Measurements from ENCODE around the gene ZNF564. TPM values are rescaled to one million over a fixed set of nuclear protein-coding genes. Genes with fewer than 3 reads are reported as not detected.
A peak's percentile ranks its signal among the peaks of the same experiment; 100 is the strongest.

ZNF564 gene
- total and polyA plus RNA-seq, 2 of the 13 experiments (the other 11 are each of a cell fraction or from before 2014, with no cell fraction given): 2.3 to 11.1 TPM

DNA sequence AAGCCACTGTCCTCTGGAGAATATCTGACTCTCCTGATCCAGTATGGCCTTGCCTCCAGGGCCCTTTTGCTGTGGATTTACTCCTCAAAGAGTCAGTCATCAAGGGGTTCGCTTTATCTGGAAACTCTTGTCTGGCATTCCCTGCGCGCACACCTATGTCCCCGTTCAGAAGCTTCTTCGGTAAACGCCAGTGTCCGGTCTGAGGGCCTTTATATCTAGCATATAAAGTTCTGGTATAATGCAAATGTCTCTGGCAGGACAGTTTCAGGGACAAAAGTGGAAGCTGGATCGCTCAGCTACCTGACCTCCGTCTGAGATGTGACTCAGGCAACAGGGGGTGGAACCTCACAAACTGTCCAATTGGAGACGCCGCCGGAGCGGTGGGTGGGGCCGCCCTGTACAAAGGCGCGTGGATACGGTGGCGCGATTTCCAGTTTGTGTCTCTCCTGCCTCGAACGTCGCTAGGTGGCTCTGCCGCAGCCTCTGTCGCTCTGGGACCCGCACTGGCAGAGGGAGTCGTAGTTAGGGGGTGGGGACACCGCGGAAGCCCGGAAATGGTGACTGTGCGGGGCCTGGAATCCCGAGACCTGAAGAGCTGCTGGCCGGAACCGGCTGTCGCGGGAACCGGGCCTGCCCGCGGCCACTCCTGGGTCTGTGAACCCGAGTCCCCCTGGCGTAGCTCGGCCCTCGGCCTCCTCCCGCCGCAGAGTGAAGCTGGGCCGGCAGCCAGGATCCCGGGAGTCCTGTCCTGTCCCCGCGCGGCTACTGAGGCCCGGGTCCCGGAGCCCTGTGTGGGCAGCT lies 56.1 kb downstream of the ZNF564 start (continued):
- TF ChIP-seq, protein P1, sequence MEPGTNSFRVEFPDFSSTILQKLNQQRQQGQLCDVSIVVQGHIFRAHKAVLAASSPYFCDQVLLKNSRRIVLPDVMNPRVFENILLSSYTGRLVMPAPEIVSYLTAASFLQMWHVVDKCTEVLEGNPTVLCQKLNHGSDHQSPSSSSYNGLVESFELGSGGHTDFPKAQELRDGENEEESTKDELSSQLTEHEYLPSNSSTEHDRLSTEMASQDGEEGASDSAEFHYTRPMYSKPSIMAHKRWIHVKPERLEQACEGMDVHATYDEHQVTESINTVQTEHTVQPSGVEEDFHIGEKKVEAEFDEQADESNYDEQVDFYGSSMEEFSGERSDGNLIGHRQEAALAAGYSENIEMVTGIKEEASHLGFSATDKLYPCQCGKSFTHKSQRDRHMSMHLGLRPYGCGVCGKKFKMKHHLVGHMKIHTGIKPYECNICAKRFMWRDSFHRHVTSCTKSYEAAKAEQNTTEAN (CRISPR knock-in tag; conservative IDR thresholded peaks at IDR 0.05): no peak
- TF ChIP-seq HNRNPUL1 (IDR thresholded peaks at IDR 0.05; ENCODE audit: low read depth, low read length) (no peak), MZF1 (CRISPR knock-in tag; IDR thresholded peaks at IDR 0.05; ENCODE audit: borderline replicate concordance) (peak; percentile 52; the same call in 1 of the 2 replicates), MAZ (IDR thresholded peaks at IDR 0.05; ENCODE audit: borderline replicate concordance, low read depth, low read length) (no peak), MAZ (CRISPR knock-in tag; IDR thresholded peaks at IDR 0.05; ENCODE audit: low read depth) (peak; percentile 90), RAD51 (IDR thresholded peaks at IDR 0.05; ENCODE audit: borderline replicate concordance) (no peak), CEBPB (IDR thresholded peaks at IDR 0.05; ENCODE audit: borderline replicate concordance, low read depth, low read length) (no peak), MLLT10 (CRISPR knock-in tag; IDR thresholded peaks at IDR 0.05) (no peak), KAT8 (CRISPR knock-in tag; IDR thresholded peaks at IDR 0.05) (peak; percentile 95), TBX2 (CRISPR knock-in tag; IDR thresholded peaks at IDR 0.05; ENCODE audit: borderline replicate concordance) (peak; percentile 92), PITX1 (CRISPR knock-in tag; IDR thresholded peaks at IDR 0.05) (peak; percentile 43; the same call in 1 of the 2 replicates), NFRKB (IDR thresholded peaks at IDR 0.05) (no peak), SALL2 (CRISPR knock-in tag; IDR thresholded peaks at IDR 0.05) (peak; percentile 76), RBM39 (IDR thresholded peaks at IDR 0.05; ENCODE audit: low read depth, low read length, poor library complexity, severe bottlenecking) (no peak), ZBTB38 (CRISPR knock-in tag; IDR thresholded peaks at IDR 0.05) (peak; percentile 85), ZNF891 (CRISPR knock-in tag; IDR thresholded peaks at IDR 0.05) (peak; percentile 85; the same call in 1 of the 2 replicates)
- TF ChIP-seq, protein P2, sequence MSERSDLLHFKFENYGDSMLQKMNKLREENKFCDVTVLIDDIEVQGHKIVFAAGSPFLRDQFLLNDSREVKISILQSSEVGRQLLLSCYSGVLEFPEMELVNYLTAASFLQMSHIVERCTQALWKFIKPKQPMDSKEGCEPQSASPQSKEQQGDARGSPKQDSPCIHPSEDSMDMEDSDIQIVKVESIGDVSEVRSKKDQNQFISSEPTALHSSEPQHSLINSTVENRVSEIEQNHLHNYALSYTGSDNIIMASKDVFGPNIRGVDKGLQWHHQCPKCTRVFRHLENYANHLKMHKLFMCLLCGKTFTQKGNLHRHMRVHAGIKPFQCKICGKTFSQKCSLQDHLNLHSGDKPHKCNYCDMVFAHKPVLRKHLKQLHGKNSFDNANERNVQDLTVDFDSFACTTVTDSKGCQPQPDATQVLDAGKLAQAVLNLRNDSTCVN (CRISPR knock-in tag; IDR thresholded peaks at IDR 0.05; ENCODE audit: borderline replicate concordance): peak; percentile 59; the same call in 1 of the 2 replicates
- TF ChIP-seq, protein P3, sequence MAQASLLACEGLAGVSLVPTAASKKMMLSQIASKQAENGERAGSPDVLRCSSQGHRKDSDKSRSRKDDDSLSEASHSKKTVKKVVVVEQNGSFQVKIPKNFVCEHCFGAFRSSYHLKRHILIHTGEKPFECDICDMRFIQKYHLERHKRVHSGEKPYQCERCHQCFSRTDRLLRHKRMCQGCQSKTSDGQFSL (CRISPR knock-in tag; IDR thresholded peaks at IDR 0.05): 0 out of 2 replicates have a peak, but pooled peaks have one; percentile 28
- TF ChIP-seq, protein P4, sequence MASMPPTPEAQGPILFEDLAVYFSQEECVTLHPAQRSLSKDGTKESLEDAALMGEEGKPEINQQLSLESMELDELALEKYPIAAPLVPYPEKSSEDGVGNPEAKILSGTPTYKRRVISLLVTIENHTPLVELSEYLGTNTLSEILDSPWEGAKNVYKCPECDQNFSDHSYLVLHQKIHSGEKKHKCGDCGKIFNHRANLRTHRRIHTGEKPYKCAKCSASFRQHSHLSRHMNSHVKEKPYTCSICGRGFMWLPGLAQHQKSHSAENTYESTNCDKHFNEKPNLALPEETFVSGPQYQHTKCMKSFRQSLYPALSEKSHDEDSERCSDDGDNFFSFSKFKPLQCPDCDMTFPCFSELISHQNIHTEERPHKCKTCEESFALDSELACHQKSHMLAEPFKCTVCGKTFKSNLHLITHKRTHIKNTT (CRISPR knock-in tag; IDR thresholded peaks at IDR 0.05): no peak
- TF ChIP-seq, protein P5, sequence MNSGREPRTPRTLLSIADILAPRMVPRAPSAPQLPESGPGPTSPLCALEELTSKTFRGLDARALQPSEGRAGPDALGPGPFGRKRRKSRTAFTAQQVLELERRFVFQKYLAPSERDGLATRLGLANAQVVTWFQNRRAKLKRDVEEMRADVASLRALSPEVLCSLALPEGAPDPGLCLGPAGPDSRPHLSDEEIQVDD (CRISPR knock-in tag; IDR thresholded peaks at IDR 0.05; ENCODE audit: borderline replicate concordance): no peak
- TF ChIP-seq, protein P6, sequence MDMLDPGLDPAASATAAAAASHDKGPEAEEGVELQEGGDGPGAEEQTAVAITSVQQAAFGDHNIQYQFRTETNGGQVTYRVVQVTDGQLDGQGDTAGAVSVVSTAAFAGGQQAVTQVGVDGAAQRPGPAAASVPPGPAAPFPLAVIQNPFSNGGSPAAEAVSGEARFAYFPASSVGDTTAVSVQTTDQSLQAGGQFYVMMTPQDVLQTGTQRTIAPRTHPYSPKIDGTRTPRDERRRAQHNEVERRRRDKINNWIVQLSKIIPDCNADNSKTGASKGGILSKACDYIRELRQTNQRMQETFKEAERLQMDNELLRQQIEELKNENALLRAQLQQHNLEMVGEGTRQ (IDR thresholded peaks at IDR 0.05; ENCODE audit: low read depth, low read length): no peak
- TF ChIP-seq, protein P6 (CRISPR knock-in tag; IDR thresholded peaks at IDR 0.05; ENCODE audit: borderline replicate concordance): peak; percentile 16; the same call in 1 of the 2 replicates
